SH-SY5Y (cell line): ENCODE measurements around the gene CHFR.

Source experiments
- GATA2 ChIP-seq: IDR thresholded peaks from 2 replicates; pipeline ENCODE4 v1.6.1; 2011; ENCODE audit warnings: mild to moderate bottlenecking, low read depth, low read length
- GATA3 ChIP-seq: IDR thresholded peaks from 2 replicates; pipeline ENCODE4 v1.6.1; 2011; ENCODE audit warnings: low read depth, mild to moderate bottlenecking, low read length, moderate library complexity

The CHFR gene

GRCh38 chr12:132835076-132836025 is 52.1 kb downstream of the CHFR start:
- no peak for TF ChIP-seq GATA2
- TF ChIP-seq GATA3, result no peak

DNA sequence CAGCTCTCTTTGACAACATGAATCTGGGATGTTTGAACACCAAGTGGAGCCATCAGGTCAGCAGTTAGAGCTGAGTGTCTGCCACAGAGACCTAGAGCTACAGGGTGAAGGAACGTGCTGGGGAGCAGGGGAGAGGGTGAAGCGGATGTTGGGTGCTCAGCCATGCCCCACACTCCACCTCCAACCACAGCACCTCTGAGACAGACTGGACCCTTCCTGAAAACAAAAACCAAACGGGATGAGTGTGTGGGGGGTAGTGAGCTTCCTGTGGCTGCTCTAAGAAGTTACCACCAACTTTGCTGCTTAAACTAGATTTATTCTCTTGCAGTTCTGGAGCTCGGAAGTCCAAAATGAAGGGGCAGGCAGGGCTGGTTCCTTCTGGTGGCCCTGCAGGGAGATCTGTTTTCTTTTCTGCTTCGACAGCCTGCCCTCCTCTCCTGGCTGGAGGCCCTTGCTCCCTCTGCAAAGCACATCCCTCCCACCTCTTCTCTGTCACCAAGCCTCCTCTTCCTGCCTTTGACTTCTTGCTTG is 53.2 kb downstream of the CHFR start:
- TF ChIP-seq GATA2 (no peak), GATA3 (no peak)

DNA sequence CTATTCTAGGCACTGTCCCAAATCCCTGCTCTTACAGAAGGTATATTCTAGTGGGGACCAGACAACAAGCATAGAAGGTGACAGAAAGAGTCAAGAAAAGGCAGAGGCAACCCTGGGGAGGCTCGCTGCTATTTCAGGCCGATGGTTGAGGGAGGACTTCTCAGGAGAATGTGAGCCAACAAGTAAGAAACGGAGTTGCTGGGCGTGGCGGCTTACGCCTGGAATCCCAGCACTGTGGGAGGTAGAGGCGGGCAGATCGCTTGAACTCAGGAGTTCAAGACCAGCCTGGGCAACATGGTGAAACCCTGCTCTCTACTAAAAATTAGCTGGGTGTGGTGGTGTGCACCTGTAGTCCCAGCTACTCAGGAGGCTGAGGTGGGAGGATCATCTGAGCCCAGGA is 54.1 kb downstream of the CHFR start:
- TF ChIP-seq GATA2, result no peak
- no peak for TF ChIP-seq GATA3

- TF ChIP-seq GATA2 (no peak), GATA3 (no peak)
Measured at GRCh38 chr12:132831771-132832170, 55.6 kb downstream of the CHFR start.

GRCh38 chr12:132828706-132829534 is 58.5 kb downstream of the CHFR start, which contains the start of gene GOLGA3:
Gene GOLGA3 (minus strand): TSS chr12:132828869. CDS start chr12:132822128, 6,741 bp downstream.
- TF ChIP-seq GATA3 (no peak), GATA2 (no peak)

DNA sequence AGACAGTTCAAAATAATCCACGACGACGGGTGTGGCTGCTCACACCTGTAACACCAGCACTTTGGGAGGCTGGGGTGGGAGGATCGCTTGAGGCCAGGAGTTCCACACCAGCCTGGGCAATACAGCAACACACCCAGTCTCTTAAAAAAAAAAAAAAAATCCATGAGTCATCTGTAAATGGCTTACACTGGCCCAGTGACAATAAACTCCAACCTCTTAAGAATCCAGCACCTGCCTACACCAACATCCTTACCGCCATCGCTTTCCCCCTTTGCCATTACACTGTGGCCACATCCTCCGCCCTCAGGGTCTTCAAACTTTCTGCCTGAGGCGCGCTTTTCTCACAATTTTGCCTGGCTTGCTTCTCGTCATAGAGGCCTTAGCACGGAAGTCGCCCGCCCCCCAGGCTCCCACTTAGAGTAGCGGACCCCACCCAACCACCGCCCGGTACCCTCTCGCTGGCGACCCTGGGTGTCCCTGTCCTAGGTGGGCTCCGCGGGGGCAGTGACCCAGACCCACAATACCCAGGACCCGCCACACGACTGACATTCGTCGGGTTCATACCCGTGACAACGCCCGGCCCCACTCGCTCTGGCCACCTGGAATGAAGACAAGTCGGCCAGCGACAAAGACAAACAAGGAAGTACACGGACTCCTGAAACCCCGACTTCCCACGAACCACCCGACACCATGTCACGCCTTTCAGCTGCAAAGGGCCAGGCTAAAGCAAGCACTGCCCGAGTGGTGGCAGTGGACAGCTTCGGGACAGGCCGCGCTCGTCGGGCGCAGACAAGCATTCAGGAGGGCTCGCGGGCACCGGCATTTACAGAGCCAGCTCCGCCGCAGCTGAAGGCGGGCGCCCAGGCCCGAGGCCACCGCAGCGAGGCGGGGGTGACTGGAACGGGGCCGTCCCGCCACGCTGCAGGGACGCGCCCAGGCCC is 59.4 kb downstream of the CHFR start:
- TF ChIP-seq GATA3, result no peak

- TF ChIP-seq GATA2 (no peak), GATA3 (no peak)
Measured at GRCh38 chr12:132825861-132826260, 61.5 kb downstream of the CHFR start.

GRCh38 chr12:132825089-132825488 is 62.3 kb downstream of the CHFR start:
- TF ChIP-seq GATA2, result no peak
- no peak for TF ChIP-seq GATA3

GRCh38 chr12:132824053-132824452 is 63.4 kb downstream of the CHFR start:
- TF ChIP-seq GATA2, result no peak
- TF ChIP-seq GATA3, result no peak

DNA sequence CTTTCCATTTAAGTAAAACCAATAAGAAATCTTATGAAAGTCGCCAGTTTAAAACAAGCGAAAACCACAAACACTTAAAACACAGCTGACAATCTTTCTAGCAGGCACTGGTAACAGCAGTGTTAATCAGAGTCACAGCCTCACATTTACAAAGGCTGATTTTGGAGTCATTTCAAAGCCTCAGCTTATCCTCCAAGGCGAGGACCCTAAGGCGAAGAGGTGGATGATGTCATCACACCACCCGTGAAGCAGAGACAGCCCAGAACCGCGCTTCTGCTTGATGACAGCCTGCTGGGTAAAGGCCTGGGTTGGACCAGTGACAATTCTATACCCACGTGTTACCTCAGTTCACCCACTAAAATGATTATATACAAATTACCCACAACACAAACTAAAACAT is 68.8 kb downstream of the CHFR start:
- TF ChIP-seq GATA3 (no peak), GATA2 (no peak)

- TF ChIP-seq GATA3 (no peak), GATA2 (no peak)
Measured at GRCh38 chr12:132814232-132814631, 73.2 kb downstream of the CHFR start.

- TF ChIP-seq GATA2 (no peak), GATA3 (no peak)
Measured at GRCh38 chr12:132813443-132813842, 74.0 kb downstream of the CHFR start.

- no peak for TF ChIP-seq GATA2
- no peak for TF ChIP-seq GATA3
Measured at GRCh38 chr12:132812631-132813305, 74.6 kb downstream of the CHFR start.
